Measurements from ENCODE around the gene C19orf85.

- no peak for TF ChIP-seq POLR2AphosphoS5 (IDR thresholded peaks at IDR 0.05; ENCODE audit: low read depth, low read length)
- no peak for TF ChIP-seq CTCF (IDR thresholded peaks at IDR 0.05)
- no peak for TF ChIP-seq TEAD4 (IDR thresholded peaks at IDR 0.05; ENCODE audit: borderline replicate concordance, insufficient read depth)
- TF ChIP-seq PBX3 (IDR thresholded peaks at IDR 0.05), result no peak
- TF ChIP-seq, protein P1, sequence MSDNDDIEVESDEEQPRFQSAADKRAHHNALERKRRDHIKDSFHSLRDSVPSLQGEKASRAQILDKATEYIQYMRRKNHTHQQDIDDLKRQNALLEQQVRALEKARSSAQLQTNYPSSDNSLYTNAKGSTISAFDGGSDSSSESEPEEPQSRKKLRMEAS (IDR thresholded peaks at IDR 0.05; ENCODE audit: low read depth), result no peak
- TF ChIP-seq NFIC (IDR thresholded peaks at IDR 0.05; ENCODE audit: borderline replicate concordance), result no peak
- TF ChIP-seq RAD21 (IDR thresholded peaks at IDR 0.05; ENCODE audit: low read length), result no peak
- no peak for TF ChIP-seq TAF1 (IDR thresholded peaks at IDR 0.05; ENCODE audit: borderline replicate concordance, low read depth, low read length)
- TF ChIP-seq RXRA (IDR thresholded peaks at IDR 0.05; ENCODE audit: borderline replicate concordance, low read depth), result no peak
- TF ChIP-seq GATA2 (CRISPR knock-in tag; IDR thresholded peaks at IDR 0.05), result no peak
Observed at GRCh38 chr19:55466241-55466614, 1.7 kb upstream of the C19orf85 start.

Data from SK-N-SH (cell line).